ENCODE results near the gene CCNK. TPM values are rescaled to one million over a fixed set of nuclear protein-coding genes. Genes with fewer than 3 reads are reported as not detected.
A peak's percentile ranks its signal among the peaks of the same experiment; 100 is the strongest.

The CCNK gene
- total and polyA plus RNA-seq, 2 of the 13 experiments (the other 11 are each of a cell fraction or from before 2014, with no cell fraction given) = 4.9 to 9.7 TPM

DNA sequence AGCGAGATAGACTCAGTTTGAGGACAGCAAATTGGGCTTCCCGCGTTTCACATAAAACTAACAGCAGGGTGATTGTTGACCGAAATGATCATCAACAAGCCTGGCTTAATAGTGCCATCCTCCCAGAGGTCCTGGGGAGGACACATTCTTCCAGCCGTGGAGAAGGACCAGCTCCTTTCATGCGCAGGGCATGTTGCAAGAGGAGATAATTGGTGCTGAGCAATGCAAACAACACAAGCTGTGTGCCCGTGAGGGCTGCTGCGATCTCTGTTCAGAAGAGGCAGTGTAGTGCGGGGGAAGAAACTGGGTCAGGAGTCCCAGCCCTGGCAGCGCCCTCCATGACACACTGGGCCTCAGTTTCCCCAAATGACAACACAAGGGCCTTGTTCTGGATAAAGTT is 68.5 kb downstream of the CCNK start (continued):
- TF ChIP-seq SKI (IDR thresholded peaks at IDR 0.05; ENCODE audit: partially characterized antibody) = no peak
- peak; percentile 85; the same call in 1 of the 2 replicates for TF ChIP-seq ZNF205 (CRISPR knock-in tag; IDR thresholded peaks at IDR 0.05)
- no peak for TF ChIP-seq ZNF264 (CRISPR knock-in tag; IDR thresholded peaks at IDR 0.05)
- TF ChIP-seq ZZZ3 (CRISPR knock-in tag; IDR thresholded peaks at IDR 0.05; ENCODE audit: borderline replicate concordance) = no peak
- no peak for TF ChIP-seq SRY (CRISPR knock-in tag; IDR thresholded peaks at IDR 0.05)
- TF ChIP-seq ZFP1 (CRISPR knock-in tag; IDR thresholded peaks at IDR 0.05) = no peak
- TF ChIP-seq ZNF317 (CRISPR knock-in tag; IDR thresholded peaks at IDR 0.05) = no peak
- TF ChIP-seq, protein P1, sequence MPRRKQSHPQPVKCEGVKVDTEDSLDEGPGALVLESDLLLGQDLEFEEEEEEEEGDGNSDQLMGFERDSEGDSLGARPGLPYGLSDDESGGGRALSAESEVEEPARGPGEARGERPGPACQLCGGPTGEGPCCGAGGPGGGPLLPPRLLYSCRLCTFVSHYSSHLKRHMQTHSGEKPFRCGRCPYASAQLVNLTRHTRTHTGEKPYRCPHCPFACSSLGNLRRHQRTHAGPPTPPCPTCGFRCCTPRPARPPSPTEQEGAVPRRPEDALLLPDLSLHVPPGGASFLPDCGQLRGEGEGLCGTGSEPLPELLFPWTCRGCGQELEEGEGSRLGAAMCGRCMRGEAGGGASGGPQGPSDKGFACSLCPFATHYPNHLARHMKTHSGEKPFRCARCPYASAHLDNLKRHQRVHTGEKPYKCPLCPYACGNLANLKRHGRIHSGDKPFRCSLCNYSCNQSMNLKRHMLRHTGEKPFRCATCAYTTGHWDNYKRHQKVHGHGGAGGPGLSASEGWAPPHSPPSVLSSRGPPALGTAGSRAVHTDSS (CRISPR knock-in tag; conservative IDR thresholded peaks at IDR 0.05) = no peak
- TF ChIP-seq, protein P2, sequence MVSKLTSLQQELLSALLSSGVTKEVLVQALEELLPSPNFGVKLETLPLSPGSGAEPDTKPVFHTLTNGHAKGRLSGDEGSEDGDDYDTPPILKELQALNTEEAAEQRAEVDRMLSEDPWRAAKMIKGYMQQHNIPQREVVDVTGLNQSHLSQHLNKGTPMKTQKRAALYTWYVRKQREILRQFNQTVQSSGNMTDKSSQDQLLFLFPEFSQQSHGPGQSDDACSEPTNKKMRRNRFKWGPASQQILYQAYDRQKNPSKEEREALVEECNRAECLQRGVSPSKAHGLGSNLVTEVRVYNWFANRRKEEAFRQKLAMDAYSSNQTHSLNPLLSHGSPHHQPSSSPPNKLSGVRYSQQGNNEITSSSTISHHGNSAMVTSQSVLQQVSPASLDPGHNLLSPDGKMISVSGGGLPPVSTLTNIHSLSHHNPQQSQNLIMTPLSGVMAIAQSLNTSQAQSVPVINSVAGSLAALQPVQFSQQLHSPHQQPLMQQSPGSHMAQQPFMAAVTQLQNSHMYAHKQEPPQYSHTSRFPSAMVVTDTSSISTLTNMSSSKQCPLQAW (CRISPR knock-in tag; IDR thresholded peaks at IDR 0.05) = 0 out of 2 replicates have a peak, but pooled peaks have one; percentile 13
- TF ChIP-seq, protein P3, sequence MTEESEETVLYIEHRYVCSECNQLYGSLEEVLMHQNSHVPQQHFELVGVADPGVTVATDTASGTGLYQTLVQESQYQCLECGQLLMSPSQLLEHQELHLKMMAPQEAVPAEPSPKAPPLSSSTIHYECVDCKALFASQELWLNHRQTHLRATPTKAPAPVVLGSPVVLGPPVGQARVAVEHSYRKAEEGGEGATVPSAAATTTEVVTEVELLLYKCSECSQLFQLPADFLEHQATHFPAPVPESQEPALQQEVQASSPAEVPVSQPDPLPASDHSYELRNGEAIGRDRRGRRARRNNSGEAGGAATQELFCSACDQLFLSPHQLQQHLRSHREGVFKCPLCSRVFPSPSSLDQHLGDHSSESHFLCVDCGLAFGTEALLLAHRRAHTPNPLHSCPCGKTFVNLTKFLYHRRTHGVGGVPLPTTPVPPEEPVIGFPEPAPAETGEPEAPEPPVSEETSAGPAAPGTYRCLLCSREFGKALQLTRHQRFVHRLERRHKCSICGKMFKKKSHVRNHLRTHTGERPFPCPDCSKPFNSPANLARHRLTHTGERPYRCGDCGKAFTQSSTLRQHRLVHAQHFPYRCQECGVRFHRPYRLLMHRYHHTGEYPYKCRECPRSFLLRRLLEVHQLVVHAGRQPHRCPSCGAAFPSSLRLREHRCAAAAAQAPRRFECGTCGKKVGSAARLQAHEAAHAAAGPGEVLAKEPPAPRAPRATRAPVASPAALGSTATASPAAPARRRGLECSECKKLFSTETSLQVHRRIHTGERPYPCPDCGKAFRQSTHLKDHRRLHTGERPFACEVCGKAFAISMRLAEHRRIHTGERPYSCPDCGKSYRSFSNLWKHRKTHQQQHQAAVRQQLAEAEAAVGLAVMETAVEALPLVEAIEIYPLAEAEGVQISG (CRISPR knock-in tag; IDR thresholded peaks at IDR 0.05) = no peak
- peak; percentile 85 for TF ChIP-seq PPARG (CRISPR knock-in tag; conservative IDR thresholded peaks at IDR 0.05)
- no peak for TF ChIP-seq ZNF510 (CRISPR knock-in tag; IDR thresholded peaks at IDR 0.05; ENCODE audit: low read depth)
- no peak for TF ChIP-seq NFYB (CRISPR knock-in tag; IDR thresholded peaks at IDR 0.05)
- TF ChIP-seq CBX1 (IDR thresholded peaks at IDR 0.05; ENCODE audit: low read depth) = no peak
- TF ChIP-seq ZNF703 (CRISPR knock-in tag; IDR thresholded peaks at IDR 0.05; ENCODE audit: borderline replicate concordance) = no peak
- no peak for TF ChIP-seq MAZ (IDR thresholded peaks at IDR 0.05; ENCODE audit: borderline replicate concordance, low read depth, low read length)
- TF ChIP-seq MAZ (CRISPR knock-in tag; IDR thresholded peaks at IDR 0.05; ENCODE audit: low read depth) = no peak
- TF ChIP-seq, protein P4, sequence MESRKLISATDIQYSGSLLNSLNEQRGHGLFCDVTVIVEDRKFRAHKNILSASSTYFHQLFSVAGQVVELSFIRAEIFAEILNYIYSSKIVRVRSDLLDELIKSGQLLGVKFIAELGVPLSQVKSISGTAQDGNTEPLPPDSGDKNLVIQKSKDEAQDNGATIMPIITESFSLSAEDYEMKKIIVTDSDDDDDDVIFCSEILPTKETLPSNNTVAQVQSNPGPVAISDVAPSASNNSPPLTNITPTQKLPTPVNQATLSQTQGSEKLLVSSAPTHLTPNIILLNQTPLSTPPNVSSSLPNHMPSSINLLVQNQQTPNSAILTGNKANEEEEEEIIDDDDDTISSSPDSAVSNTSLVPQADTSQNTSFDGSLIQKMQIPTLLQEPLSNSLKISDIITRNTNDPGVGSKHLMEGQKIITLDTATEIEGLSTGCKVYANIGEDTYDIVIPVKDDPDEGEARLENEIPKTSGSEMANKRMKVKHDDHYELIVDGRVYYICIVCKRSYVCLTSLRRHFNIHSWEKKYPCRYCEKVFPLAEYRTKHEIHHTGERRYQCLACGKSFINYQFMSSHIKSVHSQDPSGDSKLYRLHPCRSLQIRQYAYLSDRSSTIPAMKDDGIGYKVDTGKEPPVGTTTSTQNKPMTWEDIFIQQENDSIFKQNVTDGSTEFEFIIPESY (CRISPR knock-in tag; IDR thresholded peaks at IDR 0.05) = peak; percentile 64; the same call in 1 of the 2 replicates
- no peak for TF ChIP-seq RBAK (CRISPR knock-in tag; IDR thresholded peaks at IDR 0.05)

All from HepG2 (cell line).